HEK293 (cell line): Measurements from ENCODE around the gene NOS1.

ENCODE experiments used
- CTCF ChIA-PET: fragments of 350-600 bp; formaldehyde crosslinking; extraction: SDS; loops from one replicate; lab custom pipeline; 2021; ENCODE audit warnings: antibody characterized with exemption; lab: Yijun Ruan, JAX
- POLR2A ChIA-PET: fragments of 300-600 bp; formaldehyde crosslinking; extraction: SDS; loops from one replicate; lab custom pipeline; 2020; ENCODE audit warnings: antibody characterized with exemption, inconsistent platforms; lab: Yijun Ruan, JAX
- H3K27ac ChIP-seq: fragments of 200-500 bp; sonication (Bioruptor generic); 2 replicates; pipeline ENCODE4 v1.5.1; 2014; ENCODE audit warnings: low read depth, low read length, control low read depth, inconsistent platforms; ENCODE audit errors: extremely low read depth
- H3K36me3 ChIP-seq, 2 experiments: fragments of 200-500 bp in 1 of 2; sonication (Bioruptor generic) in 1 of 2; 1 replicate in 1 of 2; 2 replicates in 1 of 2; pipeline ENCODE4 v1.5.1; 2014 to 2017; ENCODE audit warnings: inconsistent platforms in 2 of 2, low read length in 2 of 2; ENCODE audit not compliant: control insufficient read depth in 2 of 2, insufficient read depth in 1 of 2
- H3K4me1 ChIP-seq: fragments of 200-500 bp; sonication (Bioruptor generic); 2 replicates; pipeline ENCODE4 v1.5.1; 2014; ENCODE audit warnings: mild to moderate bottlenecking, low read length, inconsistent platforms; ENCODE audit not compliant: control insufficient read depth, insufficient read depth
- H3K4me3 ChIP-seq: 2 replicates; pipeline ENCODE4 v1.5.1; 2011; ENCODE audit warnings: low read depth, mild to moderate bottlenecking, control low read depth, low read length, moderate library complexity
- H3K9me3 ChIP-seq: fragments of 200-500 bp; sonication (Bioruptor generic); 2 replicates; pipeline ENCODE4 v1.5.1; 2014; ENCODE audit warnings: low read depth, low read length, inconsistent platforms; ENCODE audit not compliant: control insufficient read depth, insufficient read depth
- ATF2 ChIP-seq: fragments of 450-650 bp; formaldehyde crosslinking; IDR thresholded peaks from 2 replicates; pipeline ENCODE4 v1.5.1; 2016; ENCODE audit warnings: missing biosample characterization, missing genetic modification characterization, low read depth
- CTCF ChIP-seq: fragments of 450-650 bp; formaldehyde crosslinking; IDR thresholded peaks from 2 replicates; pipeline ENCODE4 v1.5.1; 2016; ENCODE audit warnings: missing biosample characterization, missing genetic modification characterization
- EGR2 ChIP-seq: fragments of 450-650 bp; formaldehyde crosslinking; IDR thresholded peaks from 2 replicates; pipeline ENCODE4 v1.5.1; 2016; ENCODE audit warnings: low read depth, missing biosample characterization, missing genetic modification characterization
- IKZF3 ChIP-seq: fragments of 450-650 bp; IDR thresholded peaks from 2 replicates; pipeline ENCODE4 v1.5.0; 2018; ENCODE audit warnings: missing biosample characterization, mild to moderate bottlenecking, missing genetic modification characterization, moderate library complexity
- OVOL3 ChIP-seq: fragments of 450-650 bp; formaldehyde crosslinking; IDR thresholded peaks from 2 replicates; pipeline ENCODE4 v1.5.1; 2016; ENCODE audit warnings: missing biosample characterization, missing genetic modification characterization
- PRDM4 ChIP-seq: fragments of 450-650 bp; formaldehyde crosslinking; IDR thresholded peaks from 2 replicates; pipeline ENCODE4 v1.5.1; 2017; ENCODE audit warnings: missing biosample characterization, missing genetic modification characterization
- REST ChIP-seq: fragments of 450-650 bp; formaldehyde crosslinking; IDR thresholded peaks from 2 replicates; pipeline ENCODE4 v1.5.1; 2016; ENCODE audit warnings: missing biosample characterization, missing genetic modification characterization
- SP3 ChIP-seq: fragments of 450-650 bp; formaldehyde crosslinking; IDR thresholded peaks from 2 replicates; pipeline ENCODE4 v1.5.1; 2016; ENCODE audit warnings: missing biosample characterization, missing genetic modification characterization
- ZBTB20 ChIP-seq: fragments of 450-650 bp; formaldehyde crosslinking; IDR thresholded peaks from 2 replicates; pipeline ENCODE4 v1.5.1; 2016; ENCODE audit warnings: missing biosample characterization, missing genetic modification characterization
- ZNF155 ChIP-seq: fragments of 450-650 bp; formaldehyde crosslinking; IDR thresholded peaks from 2 replicates; pipeline ENCODE4 v1.5.1; 2016; ENCODE audit warnings: missing biosample characterization, missing genetic modification characterization
- ZNF18 ChIP-seq: fragments of 450-650 bp; formaldehyde crosslinking; IDR thresholded peaks from 2 replicates; pipeline ENCODE4 v1.5.1; 2016; ENCODE audit warnings: missing biosample characterization, missing genetic modification characterization
- ZNF23 ChIP-seq: fragments of 450-650 bp; formaldehyde crosslinking; IDR thresholded peaks from 2 replicates; pipeline ENCODE4 v1.5.1; 2016; ENCODE audit warnings: missing biosample characterization, missing genetic modification characterization, borderline replicate concordance
- ZNF280C ChIP-seq: fragments of 450-650 bp; formaldehyde crosslinking; IDR thresholded peaks from 2 replicates; pipeline ENCODE4 v1.5.1; 2016; ENCODE audit warnings: missing biosample characterization, missing genetic modification characterization
- ZNF302 ChIP-seq: fragments of 450-650 bp; formaldehyde crosslinking; IDR thresholded peaks from 2 replicates; pipeline ENCODE4 v1.5.1; 2016; ENCODE audit warnings: missing biosample characterization, missing genetic modification characterization, low read depth
- ZNF558 ChIP-seq: fragments of 450-650 bp; formaldehyde crosslinking; IDR thresholded peaks from 2 replicates; pipeline ENCODE4 v1.5.1; 2016; ENCODE audit warnings: missing biosample characterization, missing genetic modification characterization
- ZNF585B ChIP-seq: fragments of 450-650 bp; formaldehyde crosslinking; IDR thresholded peaks from 2 replicates; pipeline ENCODE4 v1.5.1; 2016; ENCODE audit warnings: missing biosample characterization, missing genetic modification characterization
- ZNF677 ChIP-seq: fragments of 450-650 bp; IDR thresholded peaks from 2 replicates; pipeline ENCODE4 v1.5.0; 2018; ENCODE audit warnings: missing biosample characterization, mild to moderate bottlenecking, missing genetic modification characterization, moderate library complexity
- ZNF704 ChIP-seq: fragments of 450-650 bp; formaldehyde crosslinking; IDR thresholded peaks from 2 replicates; pipeline ENCODE4 v1.5.1; 2016; ENCODE audit warnings: missing biosample characterization, missing genetic modification characterization
- ZNF76 ChIP-seq: fragments of 450-650 bp; formaldehyde crosslinking; IDR thresholded peaks from 2 replicates; pipeline ENCODE4; 2016; ENCODE audit warnings: low read depth, missing biosample characterization, missing genetic modification characterization, borderline replicate concordance

Gene NOS1

GRCh38 chr12:117210266-117210918, 151.0 kb downstream of the NOS1 start:
- CTCF ChIA-PET: interaction anchor here (0.5 to 4.8 kb wide), 13 partner anchors 9 to 647 kb away, joined by 3 to 42 read pairs (median 7); no protein-coding TSS in a partner anchor
- TF ChIP-seq OVOL3 (tag by site-specific recombination) (no peak), ZBTB20 (tag by site-specific recombination) (no peak), PRDM4 (tag by site-specific recombination) (no peak), ZNF23 (tag by site-specific recombination) (no peak), ZNF155 (tag by site-specific recombination) (no peak), ZNF704 (tag by site-specific recombination) (no peak), EGR2 (tag by site-specific recombination) (no peak), ZNF76 (tag by site-specific recombination) (no peak), ZNF18 (tag by site-specific recombination) (no peak), ZNF677 (tag by site-specific recombination) (no peak), ATF2 (tag by site-specific recombination) (no peak), ZNF302 (tag by site-specific recombination) (no peak), ZNF558 (tag by site-specific recombination) (no peak)
- H3K9me3 ChIP-seq: no peaks in the 10 kb centered on the region
- POLR2A ChIA-PET: no interaction called here
- no peaks in the 10 kb centered on the region for H3K4me1 ChIP-seq
- no peak overlapping the region for H3K27ac ChIP-seq
- no peak overlapping the region for H3K4me3 ChIP-seq
- H3K36me3 ChIP-seq: no peaks in the 10 kb centered on the region

GRCh38 chr12:117209626-117210025, 151.8 kb downstream of the NOS1 start:
- ChIA-PET CTCF (interaction anchor here (0.6 to 2.2 kb wide), 2 partner anchors 26 to 407 kb away, joined by 3 to 7 read pairs; no protein-coding TSS in a partner anchor), POLR2A (no interaction called here)
- TF ChIP-seq CTCF (tag by site-specific recombination): no peak
- no peak for TF ChIP-seq ZNF585B (tag by site-specific recombination)
- no peak for TF ChIP-seq IKZF3 (tag by site-specific recombination)
- TF ChIP-seq REST (tag by site-specific recombination): no peak
- no peak for TF ChIP-seq SP3 (tag by site-specific recombination)
- TF ChIP-seq ZNF280C (tag by site-specific recombination): no peak

More at GRCh38 chr12:117209626-117210025, 151.8 kb downstream of the NOS1 start:
- Histone ChIP-seq H3K4me3 (no peak overlapping the region), H3K9me3 (no peaks in the 10 kb centered on the region), H3K36me3 (no peaks in the 10 kb centered on the region), H3K27ac (no peak overlapping the region), H3K4me1 (no peaks in the 10 kb centered on the region)
